NCI-H2227 treated with DMSO at 0.1 percent for 48 hours (cell line): ENCODE results near the gene CELF3.
A peak's percentile ranks its signal among the peaks of the same experiment; 100 is the strongest.
"Not testable (repeated sequence)": the region's sequence is repeated elsewhere in the genome, so short reads cannot be mapped to it uniquely, and the experiment has no call there.

ENCODE experiments used
- DNase-seq: peaks from one replicate; lab custom pipeline; 2025; lab: John Stamatoyannopoulos, UW

Gene CELF3

GRCh38 chr1:151716771-151717631 is at the start of gene CELF3:
CELF3 (minus strand) TSS chr1:151716803; CDS start chr1:151716020, 783 bp downstream.
- peak; percentile 97 for DNase-seq

DNA sequence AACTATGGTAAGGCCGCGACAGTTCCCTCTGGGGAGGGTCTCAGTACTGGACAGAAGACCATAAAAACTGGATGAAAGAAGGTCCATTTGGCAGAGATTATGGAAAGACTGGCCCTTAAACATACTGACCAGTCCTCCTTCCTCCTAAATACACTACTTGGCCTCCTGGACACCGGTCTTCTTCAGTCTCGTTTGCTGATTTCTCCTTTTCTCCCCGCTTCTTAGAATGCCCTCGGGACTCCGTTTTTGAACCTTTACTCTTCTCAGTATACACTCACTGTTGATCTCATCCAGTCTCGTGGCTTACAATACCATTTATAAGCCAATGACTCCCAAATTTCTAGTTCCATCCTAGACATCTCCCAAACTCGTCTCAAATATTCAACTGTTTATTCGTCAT is 47.4 kb upstream of the CELF3 start:
- peak; percentile 29 for DNase-seq

DNA sequence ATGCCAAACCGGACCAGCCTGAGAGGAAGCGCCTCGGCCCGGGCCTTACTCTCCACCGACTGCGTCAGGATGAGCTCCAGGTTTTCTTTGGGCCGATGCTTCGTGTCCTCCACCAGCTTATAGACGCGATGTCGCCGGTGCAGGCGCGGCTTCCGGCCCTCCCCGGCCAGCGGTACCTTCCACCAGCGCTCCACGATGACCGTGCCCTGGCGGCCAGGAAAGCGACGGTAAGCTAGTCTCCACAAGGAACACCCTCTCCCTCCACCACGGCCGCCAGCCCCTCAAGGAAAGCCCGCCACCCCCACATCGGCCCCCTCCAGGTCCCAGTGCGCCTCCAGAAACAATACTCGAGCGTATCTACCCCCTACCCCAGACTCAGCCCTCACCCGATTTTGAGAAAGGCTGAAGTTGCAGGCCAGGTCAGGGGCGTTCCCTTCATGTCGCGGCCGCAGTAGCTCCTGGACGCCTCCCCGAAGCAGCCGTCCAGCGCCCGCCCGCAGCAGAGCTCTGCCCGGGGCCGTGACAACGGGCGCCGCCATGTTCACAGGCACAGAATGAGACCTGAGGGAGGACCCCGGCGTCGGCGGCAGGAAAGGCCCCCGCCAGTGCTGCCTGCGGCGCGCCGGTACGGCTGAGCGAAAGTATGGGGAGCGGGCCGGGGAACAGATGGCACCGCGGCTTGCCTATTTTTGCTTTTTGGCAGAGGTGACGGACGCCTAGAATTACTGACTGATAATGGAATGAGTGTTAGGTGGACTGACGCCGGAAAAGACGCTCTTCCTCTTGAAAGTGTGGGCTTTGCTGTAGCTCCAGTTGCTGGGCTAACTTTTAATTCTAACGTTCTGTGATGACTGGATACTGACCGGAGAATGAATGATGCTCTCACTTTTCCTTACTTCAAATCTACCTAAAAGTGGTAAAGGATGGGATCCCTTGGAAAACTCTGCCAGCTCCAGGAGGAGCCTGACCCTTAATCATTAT is 46.6 kb upstream of the CELF3 start, which contains the start of gene MRPL9:
MRPL9 (minus strand) TSS at position 556 of the 981 bp plus-strand sequence; CDS start at position 539, 17 bp downstream.
- peak; percentile 81 for DNase-seq

DNA sequence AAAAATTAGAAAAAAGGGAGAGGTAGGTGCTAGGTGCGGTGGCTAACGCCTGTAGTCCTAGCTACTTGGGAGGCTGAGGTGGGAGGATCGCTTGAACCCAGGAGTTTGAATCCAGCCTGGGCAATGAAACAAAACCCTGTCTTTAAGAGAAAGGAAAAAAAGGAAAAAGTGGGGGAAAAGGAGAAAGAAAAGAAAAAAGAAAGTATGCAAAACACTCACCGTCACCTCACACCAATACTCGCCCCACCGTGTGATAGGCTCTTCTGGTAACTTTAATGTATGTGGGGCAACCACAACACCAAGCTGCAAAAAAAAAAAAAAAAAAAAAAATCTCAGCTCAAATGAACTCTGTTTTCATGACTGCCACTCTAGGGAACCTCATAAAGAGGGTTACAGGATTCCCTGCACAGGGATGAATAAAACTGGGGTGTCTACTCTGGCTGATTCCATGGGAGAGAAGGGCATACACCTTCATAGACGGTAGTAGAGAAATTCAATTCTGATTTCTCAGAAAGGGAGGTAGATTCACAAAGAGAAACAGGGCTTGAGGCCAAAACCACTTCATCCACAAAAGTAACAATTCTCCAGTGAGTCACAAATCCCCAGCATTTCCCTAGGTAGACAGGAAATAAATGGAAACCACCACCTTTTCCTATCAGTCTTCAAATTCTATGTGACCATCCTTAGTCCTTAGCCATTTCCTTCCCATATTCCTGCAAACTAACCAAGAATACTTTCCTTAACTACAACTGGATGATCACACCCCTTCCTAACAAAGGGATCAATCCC is 44.2 kb upstream of the CELF3 start:
- no peak for DNase-seq

DNA sequence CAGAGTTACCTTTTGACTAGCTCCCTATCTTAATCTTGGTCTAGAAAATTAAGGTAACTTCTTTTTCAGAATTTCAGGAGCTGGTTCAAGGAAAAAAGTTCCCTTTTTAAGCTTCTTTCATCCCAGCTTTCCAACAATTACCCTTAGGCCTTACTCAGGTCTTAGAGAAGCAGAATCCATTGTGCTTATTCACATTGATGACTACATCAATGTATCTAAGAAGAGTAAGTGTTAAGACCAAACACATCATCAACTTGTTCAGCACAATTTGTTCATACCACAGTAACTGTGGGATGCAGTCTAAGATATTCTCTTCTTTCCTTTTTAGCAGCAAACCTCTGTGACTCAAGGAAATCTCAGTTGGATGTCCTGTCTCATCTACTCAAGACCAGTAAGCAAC is 42.6 kb upstream of the CELF3 start:
- DNase-seq: no peak

DNA sequence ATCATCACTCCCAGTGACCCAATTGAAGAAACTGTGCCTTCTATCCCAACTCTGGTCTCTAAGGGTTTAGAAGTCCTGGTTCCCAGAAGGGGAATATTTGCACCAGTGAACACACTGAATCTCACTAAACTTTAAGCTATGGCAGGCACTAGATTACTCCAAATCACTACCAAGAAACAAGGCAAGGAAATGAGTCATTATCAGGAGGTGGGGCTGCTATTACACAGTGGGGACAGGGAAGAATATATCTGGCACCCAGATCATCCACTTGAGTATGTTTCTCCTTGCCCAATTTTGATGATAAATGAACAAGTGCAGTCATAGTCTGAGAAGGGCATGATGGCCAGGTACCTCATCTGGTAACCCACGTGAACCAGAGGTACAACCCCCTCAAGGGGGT is 39.7 kb upstream of the CELF3 start:
- DNase-seq: no peak

DNA sequence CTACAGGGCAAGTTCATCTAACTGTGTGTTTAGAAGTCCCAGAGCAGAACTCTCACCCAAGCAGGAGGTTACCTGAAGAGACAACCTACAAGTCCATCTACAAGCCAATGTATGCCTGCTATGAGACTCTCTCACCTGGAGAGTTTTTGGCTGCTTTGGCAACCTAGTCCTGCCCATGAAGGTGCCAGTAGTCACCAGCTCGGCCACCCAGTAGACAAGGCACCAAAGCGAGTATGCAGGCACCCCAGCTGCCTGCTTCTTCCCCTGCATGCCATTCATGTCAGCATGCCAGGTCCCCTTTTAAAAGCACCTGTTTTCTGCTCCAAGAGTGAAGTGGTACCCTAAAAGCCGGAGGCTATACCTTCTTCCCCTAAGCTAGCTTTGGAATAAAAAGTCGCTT is 24.9 kb upstream of the CELF3 start:
- no peak for DNase-seq

GRCh38 chr1:151739590-151740355 is 23.2 kb upstream of the CELF3 start:
- no peak for DNase-seq

GRCh38 chr1:151737479-151737878 is 20.9 kb upstream of the CELF3 start:
- no peak for DNase-seq

GRCh38 chr1:151737026-151737425 is 20.4 kb upstream of the CELF3 start:
- DNase-seq: no peak

DNA sequence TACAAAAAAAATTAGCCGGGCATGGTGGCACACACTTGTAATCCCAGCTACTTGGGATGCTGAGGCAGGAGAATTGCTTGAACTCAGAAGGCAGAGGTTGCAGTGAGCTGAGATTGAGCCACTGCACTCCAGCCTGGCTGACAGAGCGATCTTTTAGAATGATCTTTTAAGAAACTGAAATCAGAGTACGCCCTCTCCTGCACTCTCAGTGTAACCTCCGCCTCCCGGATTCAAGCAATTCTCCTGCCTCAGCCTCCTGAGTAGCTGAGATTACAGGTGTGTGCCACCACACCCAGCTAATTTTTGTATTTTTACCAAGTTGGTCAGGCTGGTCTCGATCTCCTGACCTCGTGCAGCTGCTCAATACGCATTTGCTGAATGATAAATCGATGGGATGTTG is 17.4 kb upstream of the CELF3 start:
- not testable (repeated sequence) for DNase-seq

- no peak for DNase-seq
These were observed 16.5 kb upstream of the CELF3 start for GRCh38 chr1:151733126-151733525.

DNA sequence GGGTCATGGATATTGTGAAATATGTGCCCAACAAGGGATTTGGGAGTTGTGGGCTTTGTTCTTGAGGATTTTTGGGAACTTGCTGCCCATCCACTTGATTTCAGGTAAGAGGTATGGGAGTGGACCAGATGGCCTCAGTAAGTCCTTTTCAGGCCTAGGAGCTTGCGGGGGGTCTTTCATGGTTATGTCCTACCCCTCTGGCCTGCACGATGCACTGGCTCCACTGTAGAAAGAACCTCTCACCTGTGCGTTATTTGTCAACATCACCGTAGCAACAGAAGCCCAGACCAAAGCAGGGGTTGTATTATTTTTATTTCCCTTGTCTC is 13.3 kb upstream of the CELF3 start:
- no peak for DNase-seq

DNA sequence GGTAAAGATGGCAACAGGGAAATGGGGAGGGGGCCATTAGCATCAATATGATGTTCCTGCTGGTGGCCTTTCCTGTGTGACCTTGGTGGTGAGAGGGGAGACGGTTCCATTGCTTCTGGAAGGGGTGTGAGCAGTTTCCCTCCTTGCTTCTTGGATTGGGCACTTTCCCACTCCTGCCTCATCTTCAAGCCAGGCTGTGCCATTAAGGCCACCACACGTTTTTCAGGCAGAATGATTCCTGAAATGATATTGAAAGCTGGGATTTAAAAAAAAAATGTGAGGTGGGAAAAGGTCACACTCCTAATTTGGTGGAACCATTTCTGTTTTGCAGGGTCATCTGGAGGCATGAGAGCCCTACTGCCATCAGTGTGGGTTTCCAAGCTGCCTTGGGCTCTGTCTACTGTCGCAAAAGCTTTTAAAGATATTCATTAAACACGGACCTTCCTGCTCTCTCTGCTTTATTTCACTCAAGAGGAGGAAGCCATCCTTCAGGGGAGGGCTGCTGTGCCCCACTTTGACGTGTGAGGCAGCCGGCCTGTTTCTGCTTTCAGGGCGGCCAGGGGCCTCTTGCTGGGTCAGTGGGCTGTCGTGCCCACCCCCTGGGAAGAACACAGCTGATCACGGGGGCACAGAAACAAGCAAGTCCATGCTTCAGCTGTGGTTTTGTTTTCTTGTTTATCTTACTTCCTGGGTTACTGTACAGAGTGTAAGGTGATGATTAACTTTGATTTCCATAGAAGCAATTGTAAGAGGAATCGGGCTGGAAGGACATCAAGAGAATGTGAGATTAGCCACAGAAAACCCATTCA is 12.8 kb upstream of the CELF3 start:
- no peak for DNase-seq

- peak; percentile 90 for DNase-seq
These were observed 11.8 kb upstream of the CELF3 start for GRCh38 chr1:151728151-151729054.

- DNase-seq: no peak
These were observed 7.2 kb upstream of the CELF3 start for GRCh38 chr1:151723726-151724370.

DNA sequence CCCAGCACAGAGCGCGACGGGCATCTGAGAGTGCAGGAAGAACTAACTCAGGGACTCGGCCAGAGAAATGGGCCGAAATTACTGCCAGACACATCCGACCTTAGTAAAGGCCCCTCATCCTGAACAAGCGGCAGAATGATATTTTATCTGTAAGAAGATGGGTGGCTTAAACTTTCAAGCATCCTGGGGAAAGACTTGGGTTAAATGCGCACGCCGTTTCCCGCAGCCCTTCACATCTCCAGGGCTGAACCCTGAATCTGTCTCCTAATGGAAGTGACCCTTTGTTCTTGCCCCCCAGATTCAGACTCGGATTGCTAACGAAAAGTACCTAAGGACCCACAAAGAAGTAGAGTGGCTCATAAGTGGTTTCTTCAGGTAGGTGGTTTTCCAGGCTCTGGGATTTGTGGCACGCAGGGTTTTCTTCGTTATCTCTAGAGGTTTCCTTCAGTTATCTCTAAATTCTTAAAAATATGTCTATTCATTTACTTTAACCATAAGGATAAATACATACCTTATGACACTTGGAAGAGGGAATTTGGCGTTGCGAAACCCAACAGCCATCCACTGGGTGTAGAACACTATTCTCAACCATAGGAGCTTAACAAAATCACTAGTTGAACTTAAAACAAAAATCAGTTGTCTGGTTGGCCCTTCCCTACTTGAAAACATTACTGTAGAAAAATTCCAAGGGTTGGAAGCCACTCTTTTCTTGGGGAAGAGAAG is 5.3 kb upstream of the CELF3 start:
- DNase-seq: no peak
